Osteoblast (primary cell): ENCODE measurements around the gene HPS3. TPM values are rescaled to one million over a fixed set of nuclear protein-coding genes. Genes with fewer than 3 reads are reported as not detected.

Experiments
- DNase-seq: peaks from one replicate; pipeline ENCODE4 v3.0.0; 2011; ENCODE audit warnings: low spot score, mixed read lengths; ENCODE audit not compliant: insufficient read length; ENCODE audit errors: missing footprints
- H2AFZ ChIP-seq: 2 replicates; pipeline ENCODE4 v1.6.0; 2011; ENCODE audit warnings: mild to moderate bottlenecking, low read length
- H3K27ac ChIP-seq: 2 replicates; pipeline ENCODE4 v1.5.1; 2011; ENCODE audit warnings: mild to moderate bottlenecking, low read depth, low read length, moderate library complexity
- H3K27me3 ChIP-seq: 2 replicates; pipeline ENCODE4 v1.6.0; 2012; ENCODE audit warnings: mild to moderate bottlenecking, control low read depth, inconsistent platforms, low read length, moderate library complexity; ENCODE audit not compliant: insufficient read depth
- H3K36me3 ChIP-seq: 2 replicates; pipeline ENCODE4 v1.5.1; 2011; ENCODE audit warnings: mild to moderate bottlenecking, low read length, control low read depth, moderate library complexity; ENCODE audit not compliant: insufficient read depth
- H3K4me1 ChIP-seq: 2 replicates; pipeline ENCODE4 v1.5.1; 2011; ENCODE audit warnings: mild to moderate bottlenecking, low read length, control low read depth, moderate library complexity; ENCODE audit not compliant: insufficient read depth
- H3K4me2 ChIP-seq: 2 replicates; pipeline ENCODE4 v1.6.0; 2011; ENCODE audit warnings: mild to moderate bottlenecking, low read length; ENCODE audit not compliant: insufficient read depth
- H3K4me3 ChIP-seq: fragments of 200-600 bp; sonication (generic); 3 replicates; pipeline ENCODE4 v1.5.1; 2012; ENCODE audit warnings: mild to moderate bottlenecking, low read length, inconsistent platforms; ENCODE audit not compliant: insufficient read depth
- H3K79me2 ChIP-seq: 2 replicates; pipeline ENCODE4 v1.6.0; 2012; ENCODE audit warnings: mild to moderate bottlenecking, low read length, control low read depth, inconsistent platforms; ENCODE audit not compliant: insufficient read depth
- H3K9me3 ChIP-seq: 2 replicates; pipeline ENCODE4 v1.5.1; 2011; ENCODE audit warnings: low read depth, low read length, control low read depth
- H4K20me1 ChIP-seq: 2 replicates; pipeline ENCODE4 v1.6.0; 2012; ENCODE audit warnings: mild to moderate bottlenecking, low read length, control low read depth; ENCODE audit not compliant: insufficient read depth
- CTCF ChIP-seq: IDR thresholded peaks from 2 replicates; pipeline ENCODE4 v1.5.1; 2011; ENCODE audit warnings: mild to moderate bottlenecking, low read depth, low read length, moderate library complexity; ENCODE audit errors: extremely low read depth
- total RNA-seq: library from RNA; depleted of rRNA; stranded (reverse); fragments of >200 nt; gene quantifications from 2 replicates; pipeline ENCODE4 v1.2.3, GENCODE V29; 2012

The HPS3 gene
- total RNA-seq, 1 donor: 38.4 TPM

GRCh38 chr3:149115114-149115513 lies 14.3 kb upstream of the HPS3 start:
- no peaks in the 10 kb centered on the region for H3K4me1 ChIP-seq
- no peak for DNase-seq
- no peak overlapping the region for H3K4me2 ChIP-seq
- H3K27ac ChIP-seq: no peak overlapping the region
- no peak overlapping the region for H3K4me3 ChIP-seq
- no peaks in the 10 kb centered on the region for H3K36me3 ChIP-seq
- H3K79me2 ChIP-seq: no peaks in the 10 kb centered on the region
- no peak for TF ChIP-seq CTCF
- no peaks in the 10 kb centered on the region for H4K20me1 ChIP-seq
- no peak overlapping the region for H2AFZ ChIP-seq
- H3K27me3 ChIP-seq: no peaks in the 10 kb centered on the region
- H3K9me3 ChIP-seq: no peaks in the 10 kb centered on the region

- H3K79me2 ChIP-seq: no peaks in the 10 kb centered on the region
- no peak for TF ChIP-seq CTCF
These were observed 10.7 kb upstream of the HPS3 start for GRCh38 chr3:149118724-149119123.

GRCh38 chr3:149119466-149119865 lies 10.0 kb upstream of the HPS3 start:
- DNase-seq: no peak
- H3K79me2 ChIP-seq: no peaks in the 10 kb centered on the region

More at GRCh38 chr3:149118724-149119123, 10.7 kb upstream of the HPS3 start:
- Histone ChIP-seq H3K36me3 (no peaks in the 10 kb centered on the region), H2AFZ (no peak overlapping the region), H3K4me3 (no peak overlapping the region), H3K27ac (no peak overlapping the region), H3K4me1 (no peaks in the 10 kb centered on the region), H3K27me3 (no peaks in the 10 kb centered on the region), H3K9me3 (no peaks in the 10 kb centered on the region), H3K4me2 (no peak overlapping the region), H4K20me1 (no peaks in the 10 kb centered on the region)
- DNase-seq: no peak

More at GRCh38 chr3:149119466-149119865, 10.0 kb upstream of the HPS3 start:
- H4K20me1 ChIP-seq: no peaks in the 10 kb centered on the region
- H3K9me3 ChIP-seq: no peaks in the 10 kb centered on the region
- no peak overlapping the region for H3K4me3 ChIP-seq
- H3K27me3 ChIP-seq: no peaks in the 10 kb centered on the region
- H3K4me1 ChIP-seq: no peaks in the 10 kb centered on the region
- H3K4me2 ChIP-seq: no peak overlapping the region
- H2AFZ ChIP-seq: no peak overlapping the region
- TF ChIP-seq CTCF: no peak
- H3K36me3 ChIP-seq: no peaks in the 10 kb centered on the region
- no peak overlapping the region for H3K27ac ChIP-seq
